B cell (primary cell): Measurements from ENCODE around the gene HOXB4. TPM values are rescaled to one million over a fixed set of nuclear protein-coding genes. Genes with fewer than 3 reads are reported as not detected.

Experiments
- ATAC-seq: fragments of 200-7000 bp; cut with Tn5 transposase; one replicate; pipeline ENCODE4 v1.10.0; 2021; ENCODE audit warnings: low read depth, mild to moderate bottlenecking, moderate number of reproducible peaks, moderate library complexity
- CTCF ChIA-PET: fragments of 350-600 bp; sonication (Branson Sonifier 250); formaldehyde crosslinking; loops from one replicate; lab custom pipeline; 2021; ENCODE audit warnings: antibody characterized with exemption, inconsistent platforms; lab: Charles Lee
- POLR2A ChIA-PET: fragments of 350-600 bp; sonication (Branson Sonifier 250); formaldehyde crosslinking; loops from one replicate; lab custom pipeline; 2021; ENCODE audit warnings: antibody characterized with exemption; lab: Charles Lee
- DNase-seq: peaks from one replicate; pipeline ENCODE4 v3.0.0; 2013
- H2AFZ ChIP-seq: 2 replicates; pipeline ENCODE4 v1.6.1; 2012; ENCODE audit warnings: mild to moderate bottlenecking, low read depth, low read length; ENCODE audit not compliant: insufficient read depth, poor library complexity, severe bottlenecking
- H3K27ac ChIP-seq, 2 donors: 1 replicate in 1 of 2; 2 replicates in 1 of 2; pipeline ENCODE4 v1.5.1; 2012 to 2013; ENCODE audit warnings: low read length in 2 of 2, mild to moderate bottlenecking in 2 of 2, moderate library complexity in 1 of 2
- H3K27me3 ChIP-seq, 4 experiments: fragments of 200-600 bp in 1 of 4; sonication (generic) in 1 of 4; replicated peaks in 1 of 4; 1 replicate in 2 of 4; 2 replicates in 2 of 4; pipeline versions ENCODE4 v1.6.1 to v1.7.0; 2013 to 2016; ENCODE audit warnings: low read length in 3 of 4, mild to moderate bottlenecking in 2 of 4, mixed read lengths in 1 of 4, moderate library complexity in 1 of 4; ENCODE audit not compliant: insufficient read depth in 4 of 4, control insufficient read depth in 3 of 4; ENCODE audit errors: control extremely low read depth in 1 of 4
- H3K36me3 ChIP-seq, 2 experiments: replicated peaks in 1 of 2; 1 replicate in 1 of 2; 2 replicates in 1 of 2; pipeline versions ENCODE4 v1.6.1 to v1.7.1; 2013; ENCODE audit warnings: low read length in 1 of 2; ENCODE audit not compliant: insufficient read depth in 2 of 2, control insufficient read depth in 1 of 2; ENCODE audit errors: control extremely low read depth in 1 of 2, extremely low read depth in 1 of 2
- H3K4me1 ChIP-seq, 2 donors: fragments of 200-600 bp in 1 of 2; sonication (generic) in 1 of 2; 1 replicate in 1 of 2; 2 replicates in 1 of 2; pipeline versions ENCODE4 v1.5.1 to v1.6.1; 2013 to 2017; ENCODE audit warnings: low read length in 2 of 2; ENCODE audit not compliant: control insufficient read depth in 2 of 2, insufficient read depth in 2 of 2
- H3K4me2 ChIP-seq: replicated peaks from 2 replicates; pipeline ENCODE3; 2012; ENCODE audit warnings: mild to moderate bottlenecking, low read depth, low read length; ENCODE audit not compliant: poor library complexity, severe bottlenecking
- H3K4me3 ChIP-seq, 5 experiments: fragments of 200-600 bp in 1 of 5; sonication (generic) in 1 of 5; 1 replicate in 3 of 5; 2 replicates in 2 of 5; pipeline versions ENCODE4 v1.5.1 to v1.7.0; 2011 to 2016; ENCODE audit warnings: low read length in 4 of 5, mild to moderate bottlenecking in 4 of 5, low read depth in 2 of 5, control low read depth in 1 of 5, moderate library complexity in 1 of 5; ENCODE audit not compliant: insufficient read depth in 1 of 5; ENCODE audit errors: control extremely low read depth in 1 of 5, extremely low read depth in 1 of 5
- H3K79me2 ChIP-seq: fragments of 200-600 bp; sonication (generic); one replicate; pipeline ENCODE4 v1.6.0; 2016; ENCODE audit warnings: low read length; ENCODE audit not compliant: control insufficient read depth, insufficient read depth
- H3K9ac ChIP-seq: fragments of 200-600 bp; sonication (generic); 2 replicates; pipeline ENCODE4 v1.6.1; 2017; ENCODE audit warnings: mild to moderate bottlenecking, low read length, moderate library complexity
- H3K9me3 ChIP-seq, 3 donors: one replicate each; pipeline versions ENCODE4 v1.6.1 to v1.7.1; 2013; ENCODE audit warnings: low read length in 2 of 3; ENCODE audit not compliant: control insufficient read depth in 2 of 3, insufficient read depth in 1 of 3; ENCODE audit errors: control extremely low read depth in 1 of 3
- H4K20me1 ChIP-seq: 2 replicates; pipeline ENCODE4 v1.6.0; 2012; ENCODE audit warnings: mild to moderate bottlenecking, low read length; ENCODE audit not compliant: insufficient read depth, control insufficient read depth, poor library complexity, severe bottlenecking
- H3K27ac Mint-ChIP-seq: one replicate; pipeline ENCODE4 v1.8.0; 2021; ENCODE audit warnings: mixed read lengths
- H3K27me3 Mint-ChIP-seq: one replicate; pipeline ENCODE4 v1.8.0; 2021; ENCODE audit warnings: mixed read lengths
- H3K4me1 Mint-ChIP-seq: one replicate; pipeline ENCODE4 v1.8.0; 2021; ENCODE audit warnings: mixed read lengths
- H3K4me3 Mint-ChIP-seq: one replicate; pipeline ENCODE4 v1.8.0; 2021; ENCODE audit warnings: mixed read lengths
- H3K9me3 Mint-ChIP-seq: one replicate; pipeline ENCODE4 v1.8.0; 2022; ENCODE audit warnings: mixed read lengths; ENCODE audit not compliant: insufficient read depth
- EZH2 ChIP-seq: IDR thresholded peaks from 2 replicates; pipeline ENCODE4 v1.6.1; 2012; ENCODE audit warnings: borderline replicate concordance, low read depth, mild to moderate bottlenecking, moderate library complexity, low read length; ENCODE audit not compliant: insufficient read depth, poor library complexity, severe bottlenecking
- WGBS: methylation state at CpG from one replicate; pipeline ENCODE4 v1.1.5; 2013; ENCODE audit warnings: missing lambda C conversion rate; ENCODE audit not compliant: insufficient coverage; 5-methylcytosine and 5-hydroxymethylcytosine counted together
- intact Hi-C: fragments of 100-400 bp; cut with micrococcal nuclease; formaldehyde crosslinking; loops from one replicate; pipeline ENCODE4 v1.10.0; 2022
- polyA plus RNA-seq: library from polyadenylated mRNA; depleted of rRNA; stranded (reverse); fragments of >200 nt; gene quantifications from 2 replicates; pipeline ENCODE4 v1.2.3, GENCODE V29; 2012
- total RNA-seq, 2 donors: library from RNA; stranded (reverse); fragments of 120-200 nt in 1 of 2; gene quantifications; 1 replicate in 1 of 2; 2 replicates in 1 of 2; pipeline versions ENCODE4 v1.2.3 to v1.2.4, GENCODE V29; 2013 to 2022
- TF ChIP-seq, protein P1 (sequence below): fragments of 200-600 bp; IDR thresholded peaks from one replicate; pipeline ENCODE4 v1.8.0; 2022; ENCODE audit warnings: antibody characterized with exemption, mild to moderate bottlenecking

HOXB4 gene
- total and polyA plus RNA-seq, 2 donors (not counting 1 experiment from before 2014, with no cell fraction given), result 0.85 to 1.7 TPM

DNA sequence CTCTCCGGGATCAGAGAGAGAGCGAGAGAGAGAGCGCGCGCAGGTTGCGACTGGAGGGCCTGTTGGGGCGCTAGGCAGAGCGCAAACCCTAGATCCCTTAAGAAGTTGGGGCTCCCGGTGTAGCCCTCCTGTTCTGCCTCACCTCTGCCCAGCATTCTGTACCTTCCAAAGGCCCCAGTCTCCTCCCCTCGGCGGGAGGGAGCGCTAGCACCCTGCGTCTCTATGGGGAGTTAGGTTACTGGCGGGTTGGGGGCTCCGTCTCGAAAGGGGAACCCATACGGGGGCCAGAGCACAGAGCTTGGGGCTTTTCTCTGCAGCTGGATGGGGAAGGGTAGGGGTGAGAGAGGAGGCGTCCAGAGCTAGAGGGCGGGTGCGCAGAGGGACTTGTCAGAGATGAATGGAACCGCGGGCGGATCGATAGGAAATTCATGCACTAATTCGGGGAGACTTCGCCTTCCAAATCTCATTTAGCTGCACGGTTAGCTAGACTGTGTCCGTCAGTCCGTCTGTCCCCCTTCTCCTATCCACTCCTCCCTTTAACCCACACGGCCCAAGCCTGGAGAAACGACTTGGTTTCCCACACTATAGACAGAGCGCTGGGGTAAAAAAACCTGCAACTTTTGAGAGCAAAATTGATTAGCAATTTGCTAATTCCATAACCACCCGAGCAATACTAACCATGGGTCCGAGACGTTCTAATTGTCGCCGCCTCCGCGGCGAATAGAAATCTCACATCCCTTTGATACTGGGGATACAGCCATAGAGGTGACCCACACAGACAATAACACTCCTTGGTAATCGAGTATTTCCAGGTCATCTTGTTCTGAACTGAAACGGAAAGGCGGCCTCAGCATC is 693 bp upstream of the HOXB4 start:
- Histone ChIP-seq H3K79me2 (no peaks in the 10 kb centered on the region), H3K27me3 (peaks cover 0 to 72% (median 54%) of the 10 kb centered on the region in 4 experiments), H3K27ac (no peak overlapping the region), H3K4me3 (peak overlapping the region; percentile 48 to 77 (median 57)), H3K4me2 (peak overlapping the region; percentile 96), H4K20me1 (no peaks in the 10 kb centered on the region), H3K9me3 (peaks cover 0 to 30% (median 0%) of the 10 kb centered on the region in 3 donors), H3K36me3 (no peaks in the 10 kb centered on the region), H3K4me1 (peaks cover 50 to 59% of the 10 kb centered on the region in 2 donors), H2AFZ (peak overlapping the region; percentile 92), H3K9ac (peak overlapping the region; percentile 73)
- Mint-ChIP-seq H3K4me3 (peak overlapping the region; percentile 88), H3K27ac (peak overlapping the region; percentile 79), H3K27me3 (peaks cover 50% of the 10 kb centered on the region), H3K9me3 (no peaks in the 10 kb centered on the region), H3K4me1 (peaks cover 51% of the 10 kb centered on the region)
- intact Hi-C loops, result loop anchor here (2.0 to 5.0 kb wide), 3 partner anchors 14 to 38 kb away; partner anchors contain the start of genes HOXB5 and HOXB7
- ChIA-PET POLR2A (no interaction called here), CTCF (interaction anchor here (0.9 to 1.6 kb wide), 3 partner anchors 15 to 243 kb away, joined by 3 to 4 read pairs (median 3); partner anchors contain the start of gene HOXB5)
- WGBS, result 6% methylated on average over 34 of the region's 43 CpGs
- ATAC-seq (peak; percentile 23), DNase-seq (peak; percentile 63)
- TF ChIP-seq, protein P1, sequence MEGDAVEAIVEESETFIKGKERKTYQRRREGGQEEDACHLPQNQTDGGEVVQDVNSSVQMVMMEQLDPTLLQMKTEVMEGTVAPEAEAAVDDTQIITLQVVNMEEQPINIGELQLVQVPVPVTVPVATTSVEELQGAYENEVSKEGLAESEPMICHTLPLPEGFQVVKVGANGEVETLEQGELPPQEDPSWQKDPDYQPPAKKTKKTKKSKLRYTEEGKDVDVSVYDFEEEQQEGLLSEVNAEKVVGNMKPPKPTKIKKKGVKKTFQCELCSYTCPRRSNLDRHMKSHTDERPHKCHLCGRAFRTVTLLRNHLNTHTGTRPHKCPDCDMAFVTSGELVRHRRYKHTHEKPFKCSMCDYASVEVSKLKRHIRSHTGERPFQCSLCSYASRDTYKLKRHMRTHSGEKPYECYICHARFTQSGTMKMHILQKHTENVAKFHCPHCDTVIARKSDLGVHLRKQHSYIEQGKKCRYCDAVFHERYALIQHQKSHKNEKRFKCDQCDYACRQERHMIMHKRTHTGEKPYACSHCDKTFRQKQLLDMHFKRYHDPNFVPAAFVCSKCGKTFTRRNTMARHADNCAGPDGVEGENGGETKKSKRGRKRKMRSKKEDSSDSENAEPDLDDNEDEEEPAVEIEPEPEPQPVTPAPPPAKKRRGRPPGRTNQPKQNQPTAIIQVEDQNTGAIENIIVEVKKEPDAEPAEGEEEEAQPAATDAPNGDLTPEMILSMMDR, result no peak
- no peak for TF ChIP-seq EZH2
